Activated T-helper 17 cell treated with anti-CD3 and anti-CD28 coated beads, Interleukin-2, amount 50 U/mL, for 72 hours (primary cell): ENCODE results near the gene XPOT. TPM values are rescaled to one million over a fixed set of nuclear protein-coding genes. Genes with fewer than 3 reads are reported as not detected.
"Not testable (repeated sequence)": the region's sequence is repeated elsewhere in the genome, so short reads cannot be mapped to it uniquely, and the experiment has no call there.

Experiments
- ATAC-seq: fragments of 150-1000 bp; cut with Tn5 transposase; replicated peaks from 2 replicates; pipeline ENCODE4 v1.10.0; 2021; ENCODE audit warnings: mild to moderate bottlenecking, moderate library complexity
- H3K27ac Mint-ChIP-seq: one replicate; pipeline ENCODE4 v1.8.0; 2022; ENCODE audit warnings: mixed read lengths
- H3K27me3 Mint-ChIP-seq: one replicate; pipeline ENCODE4 v1.8.0; 2022; ENCODE audit warnings: mixed read lengths
- H3K36me3 Mint-ChIP-seq: one replicate; pipeline ENCODE4 v1.8.0; 2022; ENCODE audit warnings: low read depth, mild to moderate bottlenecking, mixed read lengths
- H3K4me1 Mint-ChIP-seq: one replicate; pipeline ENCODE4 v1.8.0; 2022; ENCODE audit warnings: mixed read lengths
- H3K4me3 Mint-ChIP-seq: one replicate; pipeline ENCODE4 v1.8.0; 2022; ENCODE audit warnings: mild to moderate bottlenecking, mixed read lengths
- H3K9me3 Mint-ChIP-seq: one replicate; pipeline ENCODE4 v1.8.0; 2022; ENCODE audit warnings: mixed read lengths
- total RNA-seq, 2 donors: library from RNA; stranded (reverse); gene quantifications; one replicate each; pipeline ENCODE4 v1.2.3, GENCODE V29; 2022

Gene XPOT, protein sequence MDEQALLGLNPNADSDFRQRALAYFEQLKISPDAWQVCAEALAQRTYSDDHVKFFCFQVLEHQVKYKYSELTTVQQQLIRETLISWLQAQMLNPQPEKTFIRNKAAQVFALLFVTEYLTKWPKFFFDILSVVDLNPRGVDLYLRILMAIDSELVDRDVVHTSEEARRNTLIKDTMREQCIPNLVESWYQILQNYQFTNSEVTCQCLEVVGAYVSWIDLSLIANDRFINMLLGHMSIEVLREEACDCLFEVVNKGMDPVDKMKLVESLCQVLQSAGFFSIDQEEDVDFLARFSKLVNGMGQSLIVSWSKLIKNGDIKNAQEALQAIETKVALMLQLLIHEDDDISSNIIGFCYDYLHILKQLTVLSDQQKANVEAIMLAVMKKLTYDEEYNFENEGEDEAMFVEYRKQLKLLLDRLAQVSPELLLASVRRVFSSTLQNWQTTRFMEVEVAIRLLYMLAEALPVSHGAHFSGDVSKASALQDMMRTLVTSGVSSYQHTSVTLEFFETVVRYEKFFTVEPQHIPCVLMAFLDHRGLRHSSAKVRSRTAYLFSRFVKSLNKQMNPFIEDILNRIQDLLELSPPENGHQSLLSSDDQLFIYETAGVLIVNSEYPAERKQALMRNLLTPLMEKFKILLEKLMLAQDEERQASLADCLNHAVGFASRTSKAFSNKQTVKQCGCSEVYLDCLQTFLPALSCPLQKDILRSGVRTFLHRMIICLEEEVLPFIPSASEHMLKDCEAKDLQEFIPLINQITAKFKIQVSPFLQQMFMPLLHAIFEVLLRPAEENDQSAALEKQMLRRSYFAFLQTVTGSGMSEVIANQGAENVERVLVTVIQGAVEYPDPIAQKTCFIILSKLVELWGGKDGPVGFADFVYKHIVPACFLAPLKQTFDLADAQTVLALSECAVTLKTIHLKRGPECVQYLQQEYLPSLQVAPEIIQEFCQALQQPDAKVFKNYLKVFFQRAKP
- total RNA-seq = 100 to 1,000 TPM in 1 of 2 donors, 10 to 100 TPM in 1; 72.7 to 131 TPM

DNA sequence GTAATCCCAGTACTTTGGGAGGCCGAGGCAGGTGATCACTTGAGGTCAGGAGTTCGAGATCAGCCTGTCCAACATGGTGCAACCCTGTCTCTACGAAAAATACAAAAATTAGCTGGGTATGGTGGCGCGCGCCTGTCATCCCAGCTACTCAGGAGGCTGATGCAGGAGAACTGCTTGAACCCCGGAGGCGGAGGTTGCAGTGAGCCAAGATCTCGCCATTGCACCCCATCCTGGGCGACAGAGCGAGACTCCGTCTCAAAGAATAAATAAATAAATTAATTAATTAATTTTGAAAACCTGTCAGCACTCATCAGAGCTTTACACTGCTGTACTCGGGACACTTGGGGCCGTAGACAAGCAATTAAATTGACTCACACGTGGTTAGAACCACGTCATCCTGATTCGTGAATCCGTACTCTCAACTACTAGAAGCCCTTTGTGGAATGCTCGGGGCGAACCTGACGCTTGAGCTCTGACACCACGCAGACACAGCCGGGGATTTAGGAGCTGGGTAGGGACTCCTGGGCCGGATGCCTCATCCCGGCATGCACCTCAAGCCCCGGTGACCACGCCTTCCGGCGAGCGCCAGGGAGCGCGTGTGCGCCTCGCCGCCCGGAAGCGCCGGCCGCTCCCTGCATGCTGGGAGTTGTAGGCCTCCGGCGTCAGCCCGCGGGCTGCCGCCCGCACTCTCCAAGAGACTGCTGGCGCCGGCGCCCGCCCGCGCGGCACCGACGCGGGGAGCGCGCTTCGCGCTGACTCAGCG, at the start of gene XPOT:
XPOT (plus strand) TSS at position 686 of the 763 bp plus-strand sequence. CDS start 5,644 bp downstream, outside the sequence.
- peaks cover 10% of the 10 kb centered on the region for H3K4me1 Mint-ChIP-seq
- peaks cover 12% of the 10 kb centered on the region for H3K36me3 Mint-ChIP-seq

DNA sequence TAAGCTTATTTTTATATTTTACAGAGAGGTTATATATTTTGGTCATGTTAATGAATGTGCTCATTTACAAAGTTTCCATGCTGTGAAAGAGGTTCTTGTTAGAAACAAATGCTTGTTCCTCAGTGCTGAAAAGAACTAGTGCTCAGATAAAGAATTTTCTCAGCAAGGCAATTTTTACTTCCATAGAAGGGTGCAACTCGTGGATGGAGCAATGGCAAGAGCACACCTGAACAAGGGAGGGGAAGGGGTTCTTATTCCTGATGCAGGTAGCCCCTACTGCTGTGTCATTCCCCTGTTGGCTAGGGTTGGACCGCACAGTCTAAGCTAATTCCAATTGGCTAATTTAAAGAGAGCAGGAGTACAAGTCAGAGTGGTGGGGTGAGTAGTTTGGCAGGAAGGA, 48.0 kb upstream of the XPOT start:
- not testable (repeated sequence) for H3K27ac Mint-ChIP-seq, H3K36me3 Mint-ChIP-seq, ATAC-seq, H3K4me1 Mint-ChIP-seq, H3K9me3 Mint-ChIP-seq, H3K27me3 Mint-ChIP-seq, H3K4me3 Mint-ChIP-seq

More for the DNA sequence above, at the start of gene XPOT:
- Mint-ChIP-seq H3K4me3 (peak within 1 kb of the TSS; percentile 90), H3K27me3 (no peaks in the 10 kb centered on the region), H3K9me3 (no peaks in the 10 kb centered on the region), H3K27ac (peak within 1 kb of the TSS; percentile 91)
- ATAC-seq = peak; percentile 90

DNA sequence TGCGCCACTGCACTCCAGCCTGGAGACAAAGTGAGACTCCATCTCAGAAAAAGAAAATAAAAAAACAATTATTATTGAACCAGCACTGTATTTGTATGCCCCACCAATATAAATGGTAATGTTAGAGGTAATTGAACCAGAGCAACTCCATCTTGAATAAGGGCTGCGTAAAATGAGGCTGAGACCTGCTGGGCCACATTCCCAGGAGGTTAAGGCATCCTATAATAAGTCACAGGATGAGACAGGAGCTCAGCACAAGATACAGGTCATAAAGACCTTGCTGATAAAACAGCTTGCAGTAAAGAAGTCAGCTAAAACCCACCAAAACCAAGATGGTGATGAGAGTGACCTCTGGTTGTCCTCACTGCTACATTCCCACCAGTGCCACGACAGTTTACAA, 43.0 kb upstream of the XPOT start:
- H3K27me3 Mint-ChIP-seq, ATAC-seq, H3K36me3 Mint-ChIP-seq, H3K27ac Mint-ChIP-seq, H3K9me3 Mint-ChIP-seq, H3K4me3 Mint-ChIP-seq, H3K4me1 Mint-ChIP-seq: not testable (repeated sequence)

DNA sequence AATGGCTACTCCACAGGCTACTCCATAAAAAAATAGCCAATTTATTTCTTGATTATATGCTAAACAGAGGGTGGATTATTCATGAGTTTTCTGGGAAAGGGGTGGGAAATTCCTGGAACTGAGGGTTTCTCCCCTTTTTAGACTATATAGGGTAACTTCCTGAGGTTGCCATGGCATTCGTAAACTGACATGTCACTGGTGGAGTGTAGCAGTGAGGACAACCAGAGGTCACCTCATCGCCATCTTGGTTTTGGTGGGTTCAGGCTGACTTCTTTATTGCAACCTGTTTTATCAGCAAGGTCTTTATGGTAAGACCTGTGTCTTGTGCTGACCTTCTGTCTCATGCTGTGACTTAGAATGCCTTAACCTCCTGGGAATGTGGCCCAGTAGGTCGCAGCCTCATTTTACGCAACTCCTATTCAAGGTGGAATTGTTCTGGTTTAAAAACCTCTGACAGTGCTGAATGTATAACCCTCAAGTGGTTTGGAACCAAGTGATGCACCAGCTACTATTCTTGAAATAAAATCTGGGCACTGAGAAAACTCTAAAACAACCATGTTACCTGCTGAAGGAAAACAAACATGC, 41.4 kb upstream of the XPOT start:
- Mint-ChIP-seq H3K4me1 (no peaks in the 10 kb centered on the region), H3K9me3 (no peaks in the 10 kb centered on the region), H3K27me3 (no peaks in the 10 kb centered on the region), H3K27ac (no peak overlapping the region), H3K4me3 (no peak overlapping the region), H3K36me3 (no peaks in the 10 kb centered on the region)
- no peak for ATAC-seq

DNA sequence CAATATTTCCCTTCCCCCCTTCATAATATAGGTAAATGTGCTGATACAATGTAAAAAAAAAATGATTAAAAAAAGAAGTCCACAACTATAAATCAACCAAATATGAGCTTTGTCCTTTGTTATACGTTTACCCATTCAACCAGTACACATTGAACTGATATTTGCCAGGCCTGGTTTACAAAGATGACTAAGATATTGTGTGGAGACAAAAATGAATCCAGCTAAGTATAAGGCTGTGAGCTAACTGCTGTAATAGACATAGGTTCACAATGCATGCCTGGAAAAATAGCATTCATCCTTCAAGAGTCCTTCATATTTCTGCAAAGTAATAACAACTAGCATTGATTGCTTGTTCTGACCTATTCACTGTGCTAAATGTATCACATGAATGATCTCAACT, 20.5 kb upstream of the XPOT start:
- Mint-ChIP-seq H3K27me3 (no peaks in the 10 kb centered on the region), H3K9me3 (peaks cover 7% of the 10 kb centered on the region), H3K27ac (no peak overlapping the region), H3K36me3 (no peaks in the 10 kb centered on the region), H3K4me1 (peaks cover 17% of the 10 kb centered on the region), H3K4me3 (no peak overlapping the region)
- no peak for ATAC-seq

DNA sequence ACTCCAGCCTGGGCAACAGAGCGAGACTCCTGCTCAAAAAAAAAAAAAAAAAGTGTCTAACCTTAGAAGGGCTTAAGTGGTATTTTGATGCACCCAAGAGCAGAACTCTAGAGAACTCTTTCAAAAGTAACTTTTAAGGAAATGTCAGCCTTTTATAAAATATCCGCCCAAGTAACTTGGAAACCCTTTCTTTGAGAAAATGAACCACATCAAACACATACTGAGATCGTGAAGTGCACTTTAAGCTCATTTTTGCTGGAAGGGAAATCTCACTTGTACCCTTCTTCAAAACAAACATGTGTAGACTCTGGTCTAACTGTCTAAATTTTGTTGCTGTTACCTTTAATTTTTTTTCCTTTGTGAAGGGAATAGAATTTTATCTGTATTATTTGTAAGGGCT, 19.2 kb upstream of the XPOT start:
- peak; percentile 14 for ATAC-seq
- peak overlapping the region; percentile 4 for H3K27ac Mint-ChIP-seq
- H3K27me3 Mint-ChIP-seq = no peaks in the 10 kb centered on the region

DNA sequence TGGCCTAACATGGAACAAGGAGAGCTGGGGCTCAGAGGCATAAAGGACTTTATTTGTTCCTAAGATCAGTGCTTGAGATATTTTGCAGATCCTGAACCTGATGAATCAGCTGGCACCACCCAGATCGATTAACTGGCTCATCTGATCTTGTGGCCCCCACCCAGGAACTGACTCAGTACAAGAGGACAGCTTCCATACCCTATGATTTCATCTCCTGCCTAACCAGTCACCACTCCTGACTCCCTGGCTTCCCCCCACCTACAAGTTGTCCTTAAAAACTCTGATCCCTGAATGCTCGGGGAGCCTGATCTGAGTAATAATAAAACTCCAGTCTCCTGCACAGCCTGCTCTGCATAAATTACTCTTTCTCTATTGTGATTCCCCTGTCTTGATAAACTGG, 18.7 kb upstream of the XPOT start:
- Mint-ChIP-seq H3K36me3 (no peaks in the 10 kb centered on the region), H3K4me3 (peak overlapping the region; percentile 16), H3K9me3 (peaks cover 4% of the 10 kb centered on the region), H3K27me3 (no peaks in the 10 kb centered on the region), H3K27ac (peak overlapping the region; percentile 4), H3K4me1 (peaks cover 17% of the 10 kb centered on the region)
- peak; percentile 95 for ATAC-seq

More for the DNA sequence above, 19.2 kb upstream of the XPOT start:
- Mint-ChIP-seq H3K4me1 (peaks cover 17% of the 10 kb centered on the region), H3K36me3 (no peaks in the 10 kb centered on the region), H3K4me3 (peak overlapping the region; percentile 16), H3K9me3 (peaks cover 7% of the 10 kb centered on the region)

DNA sequence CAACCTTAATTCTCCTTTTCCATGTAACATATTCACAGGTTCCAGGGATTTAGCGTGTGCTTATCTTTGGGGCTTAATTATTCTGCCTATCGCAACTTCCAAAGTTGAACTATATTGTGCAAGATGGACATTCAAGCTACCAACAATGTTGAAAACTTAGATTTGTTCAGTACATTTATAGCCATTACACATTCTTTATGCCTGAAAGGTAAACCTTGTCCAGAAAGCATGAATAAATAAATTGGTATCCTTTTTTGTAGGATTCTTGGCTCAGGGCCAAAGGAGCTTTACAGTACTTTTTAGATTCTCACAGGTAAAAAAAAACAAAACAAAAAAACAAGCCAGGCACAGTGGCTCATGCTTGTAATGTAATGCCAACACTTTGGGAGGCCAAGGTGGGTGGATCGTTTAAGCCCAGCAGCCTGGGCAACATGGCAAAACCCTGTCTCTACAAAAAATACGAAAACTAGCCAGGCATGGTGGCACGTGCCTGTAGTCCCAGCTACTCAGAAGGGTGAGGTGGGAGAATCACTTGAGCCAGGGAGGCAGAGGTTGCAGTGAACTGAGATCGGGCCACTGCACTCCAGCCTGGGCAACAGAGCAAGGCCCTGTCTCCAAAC, 16.9 kb upstream of the XPOT start:
- Mint-ChIP-seq H3K4me1 (peaks cover 17% of the 10 kb centered on the region), H3K4me3 (no peak overlapping the region), H3K27ac (no peak overlapping the region), H3K36me3 (no peaks in the 10 kb centered on the region), H3K9me3 (no peaks in the 10 kb centered on the region), H3K27me3 (no peaks in the 10 kb centered on the region)
- ATAC-seq = no peak

DNA sequence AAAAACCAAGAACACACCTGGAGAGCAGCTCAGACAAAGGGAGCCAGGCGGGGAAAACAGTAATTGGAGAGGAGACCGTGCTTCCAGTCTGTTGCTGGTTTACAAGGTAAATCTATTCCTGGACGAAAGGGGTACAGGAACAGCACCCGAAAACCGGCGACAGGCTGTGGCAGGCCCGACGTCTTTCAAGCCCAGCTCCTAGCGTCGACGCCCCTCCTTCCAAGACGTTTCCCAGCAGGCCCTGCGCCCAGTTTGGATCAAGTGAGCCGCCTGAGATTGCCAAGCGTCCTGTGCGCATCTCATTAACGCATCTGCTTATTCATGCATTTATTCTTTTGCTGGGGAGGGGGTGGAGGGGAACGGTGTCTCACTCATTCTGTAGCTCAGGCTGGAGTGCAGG, 15.0 kb upstream of the XPOT start:
- Mint-ChIP-seq H3K4me1 (peaks cover 13% of the 10 kb centered on the region), H3K4me3 (no peak overlapping the region), H3K36me3 (no peaks in the 10 kb centered on the region), H3K9me3 (no peaks in the 10 kb centered on the region), H3K27ac (no peak overlapping the region), H3K27me3 (no peaks in the 10 kb centered on the region)
- ATAC-seq = no peak

DNA sequence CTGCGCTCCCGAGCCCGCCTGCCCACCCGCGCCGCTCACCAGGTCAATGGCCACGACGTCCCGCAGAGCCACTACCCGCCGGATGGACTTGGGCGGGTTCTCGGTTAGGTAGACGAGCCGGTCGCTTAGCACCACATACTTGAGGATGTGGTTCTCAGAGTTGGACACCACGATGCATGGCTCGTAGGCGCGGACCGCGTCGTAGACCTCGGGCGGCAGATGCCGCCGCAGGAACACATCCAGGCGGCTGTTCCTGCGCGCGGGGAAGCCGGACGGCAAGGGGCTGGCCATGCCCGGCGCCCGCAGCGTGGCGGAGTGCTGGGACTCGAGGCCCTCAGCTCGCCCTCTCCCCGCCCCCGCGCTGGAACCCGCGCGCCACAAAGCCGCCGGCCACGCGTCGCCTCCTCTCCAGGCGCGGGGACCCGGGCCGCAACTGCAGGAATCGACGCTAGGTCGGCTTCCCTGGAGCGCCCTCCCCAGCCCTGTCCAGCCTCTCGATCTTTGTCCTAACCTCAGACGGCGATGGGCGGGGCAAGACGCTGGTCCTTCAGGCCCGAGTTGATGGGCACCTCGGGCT, 13.8 kb upstream of the XPOT start, which contains the start of gene C12orf56:
C12orf56 (minus strand) TSS at position 484 of the 577 bp plus-strand sequence; CDS start at position 291, 193 bp downstream.
- no peak within 1 kb of the TSS for H3K27ac Mint-ChIP-seq
- H3K4me3 Mint-ChIP-seq = peak within 1 kb of the TSS; percentile 78
- peaks cover 5% of the 10 kb centered on the region for H3K4me1 Mint-ChIP-seq
- H3K9me3 Mint-ChIP-seq = no peaks in the 10 kb centered on the region
- peak; percentile 55 for ATAC-seq
- H3K36me3 Mint-ChIP-seq = no peaks in the 10 kb centered on the region
- no peaks in the 10 kb centered on the region for H3K27me3 Mint-ChIP-seq

DNA sequence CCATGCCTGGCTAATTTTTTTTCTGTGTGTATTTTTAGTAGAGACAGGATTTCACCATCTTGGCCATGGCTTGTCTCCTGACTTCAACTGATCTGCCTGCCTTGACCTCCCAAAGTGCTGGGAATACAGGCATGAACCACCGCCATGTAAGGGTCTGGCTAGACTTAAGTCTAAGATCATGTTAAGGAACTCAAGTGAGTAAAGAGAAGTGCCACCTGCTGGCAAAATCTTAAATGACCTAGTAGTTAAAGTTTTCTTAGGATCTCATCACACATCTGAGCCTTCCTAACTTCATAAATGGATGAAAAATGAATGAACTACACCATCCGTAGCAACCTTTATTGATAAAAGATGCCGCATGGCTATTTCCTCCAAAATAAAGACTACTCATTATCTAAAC, 12.0 kb upstream of the XPOT start:
- Mint-ChIP-seq H3K27ac (no peak overlapping the region), H3K27me3 (no peaks in the 10 kb centered on the region), H3K36me3 (no peaks in the 10 kb centered on the region), H3K4me1 (no peaks in the 10 kb centered on the region), H3K9me3 (no peaks in the 10 kb centered on the region), H3K4me3 (no peak overlapping the region)
- peak; percentile 42 for ATAC-seq

DNA sequence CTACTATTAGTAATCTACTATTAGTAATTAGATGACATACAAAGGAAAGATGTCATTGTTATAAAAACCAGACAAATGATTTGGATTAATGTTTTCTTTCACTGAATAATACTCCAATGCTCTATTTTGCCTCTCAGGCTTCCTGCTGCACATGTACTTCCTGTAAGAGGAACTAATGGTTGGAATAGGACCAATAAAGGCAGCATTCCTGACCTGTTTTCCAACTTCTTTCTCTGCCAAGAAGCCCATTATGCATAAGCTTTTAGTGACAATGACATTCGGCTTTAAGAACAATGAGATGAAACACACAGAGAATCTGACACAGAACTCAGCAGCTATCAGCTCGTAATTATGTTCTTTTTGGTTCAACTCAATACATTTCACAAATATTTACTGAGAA, 8.5 kb upstream of the XPOT start:
- Mint-ChIP-seq H3K27me3 (no peaks in the 10 kb centered on the region), H3K36me3 (no peaks in the 10 kb centered on the region), H3K27ac (no peak overlapping the region), H3K4me1 (peaks cover 10% of the 10 kb centered on the region), H3K4me3 (no peak overlapping the region), H3K9me3 (no peaks in the 10 kb centered on the region)
- no peak for ATAC-seq

DNA sequence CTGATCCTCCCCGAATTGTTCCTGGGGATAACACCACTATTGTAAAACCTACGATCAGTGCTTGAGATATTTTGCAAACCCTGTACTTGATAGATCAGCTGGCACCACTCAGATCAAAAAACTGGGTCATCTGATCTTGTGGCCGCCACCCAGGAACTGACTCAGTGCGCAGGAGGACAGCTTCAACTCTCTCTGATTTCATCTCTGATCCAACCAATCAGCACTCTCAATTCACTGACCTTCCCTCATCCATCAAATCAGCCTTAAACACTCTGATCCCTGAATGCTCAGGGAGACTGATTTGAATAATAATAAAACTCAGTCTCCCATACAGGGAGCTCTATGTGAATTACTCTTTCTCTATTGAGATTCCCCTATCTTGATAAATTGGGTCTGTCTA, 4.2 kb upstream of the XPOT start:
- Mint-ChIP-seq H3K27ac (peak overlapping the region; percentile 74), H3K36me3 (peaks cover under 1% of the 10 kb centered on the region), H3K27me3 (no peaks in the 10 kb centered on the region), H3K9me3 (no peaks in the 10 kb centered on the region), H3K4me1 (peaks cover 10% of the 10 kb centered on the region), H3K4me3 (peak overlapping the region; percentile 76)
- ATAC-seq = peak; percentile 46
